HK-2 (cell line): ENCODE measurements around the gene SEPTIN14.
"Not testable (repeated sequence)": the region's sequence is repeated elsewhere in the genome, so short reads cannot be mapped to it uniquely, and the experiment has no call there.

Source experiments
- DNase-seq: peaks from one replicate; pipeline ENCODE4 v3.0.0-alpha.2; 2018; ENCODE audit not compliant: unreplicated experiment

The SEPTIN14 gene

GRCh38 chr7:55862652-55863051 lies at the start of gene SEPTIN14:
Gene SEPTIN14, minus strand, starts transcription at chr7:55862752. Its CDS starts 756 bp downstream, at chr7:55861996.
- DNase-seq = not testable (repeated sequence)

GRCh38 chr7:55903985-55904759 lies 41.6 kb upstream of the SEPTIN14 start:
- DNase-seq = no peak

- not testable (repeated sequence) for DNase-seq
Measured at GRCh38 chr7:55901059-55901458, 38.5 kb upstream of the SEPTIN14 start.

DNA sequence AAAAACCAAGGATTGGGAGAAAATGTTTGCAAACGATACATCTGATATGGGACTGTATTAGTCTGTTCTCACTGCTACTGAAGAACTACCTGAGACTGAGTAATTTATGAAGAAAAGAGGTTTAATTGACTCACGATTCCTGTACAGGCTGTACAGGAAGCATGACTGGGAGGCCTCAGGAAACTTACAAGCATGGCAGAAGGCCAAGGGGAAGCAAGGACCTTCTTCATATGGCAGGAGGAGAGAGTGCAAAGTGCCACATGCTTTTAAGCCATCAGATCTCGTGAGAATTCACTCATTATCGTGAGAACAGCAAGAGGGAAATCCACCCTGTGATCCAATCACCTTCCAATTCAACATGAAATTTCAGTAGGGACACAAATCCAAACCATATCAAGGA lies 35.7 kb upstream of the SEPTIN14 start:
- no peak for DNase-seq

GRCh38 chr7:55895021-55895420 lies 32.5 kb upstream of the SEPTIN14 start:
- DNase-seq = no peak

GRCh38 chr7:55893940-55894339 lies 31.4 kb upstream of the SEPTIN14 start:
- no peak for DNase-seq

- not testable (repeated sequence) for DNase-seq
Measured at GRCh38 chr7:55888378-55888777, 25.8 kb upstream of the SEPTIN14 start.

- DNase-seq = no peak
Measured at GRCh38 chr7:55887821-55888247, 25.3 kb upstream of the SEPTIN14 start.

DNA sequence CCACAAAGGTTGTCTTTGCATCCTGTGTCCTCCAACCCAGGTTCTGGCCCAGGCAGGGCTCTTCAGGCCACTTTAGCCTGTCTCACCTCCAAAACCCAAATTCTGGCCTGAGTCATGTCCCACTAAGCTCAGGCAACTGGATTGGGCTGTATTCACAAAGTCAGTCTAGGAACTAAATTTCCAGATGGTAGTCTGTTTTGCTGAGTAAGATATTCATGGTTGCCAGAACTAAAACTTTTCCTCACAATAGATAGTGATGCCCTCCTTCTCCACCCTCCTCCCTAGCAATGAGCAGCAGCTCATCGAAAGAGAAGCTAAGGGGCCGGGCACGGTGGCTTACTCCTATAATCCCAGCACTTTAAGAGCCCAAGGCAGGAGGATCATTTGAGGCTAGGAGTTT lies 21.8 kb upstream of the SEPTIN14 start:
- no peak for DNase-seq

DNA sequence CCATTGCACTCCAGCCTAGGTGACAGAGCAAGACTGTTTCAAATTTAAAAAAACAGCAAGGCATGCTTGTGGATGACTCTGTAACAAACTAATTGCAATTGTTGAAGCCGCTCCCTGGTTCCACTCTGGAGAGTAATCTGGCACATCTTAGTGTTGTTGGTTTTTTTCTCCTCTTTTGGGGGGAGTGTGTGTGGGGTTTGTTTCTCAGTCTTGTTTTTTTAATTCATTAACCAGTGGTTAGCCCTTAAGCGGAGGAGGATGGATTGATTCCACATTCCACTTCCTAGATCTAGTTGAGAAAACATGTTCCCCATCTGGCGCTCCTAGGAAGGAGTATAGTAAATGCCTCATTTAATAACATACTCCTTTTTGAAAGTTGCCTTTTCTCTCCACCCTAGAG lies 16.1 kb upstream of the SEPTIN14 start:
- no peak for DNase-seq

- no peak for DNase-seq
Measured at GRCh38 chr7:55877308-55877707, 14.8 kb upstream of the SEPTIN14 start.

GRCh38 chr7:55873765-55874164 lies 11.2 kb upstream of the SEPTIN14 start:
- DNase-seq = no peak

DNA sequence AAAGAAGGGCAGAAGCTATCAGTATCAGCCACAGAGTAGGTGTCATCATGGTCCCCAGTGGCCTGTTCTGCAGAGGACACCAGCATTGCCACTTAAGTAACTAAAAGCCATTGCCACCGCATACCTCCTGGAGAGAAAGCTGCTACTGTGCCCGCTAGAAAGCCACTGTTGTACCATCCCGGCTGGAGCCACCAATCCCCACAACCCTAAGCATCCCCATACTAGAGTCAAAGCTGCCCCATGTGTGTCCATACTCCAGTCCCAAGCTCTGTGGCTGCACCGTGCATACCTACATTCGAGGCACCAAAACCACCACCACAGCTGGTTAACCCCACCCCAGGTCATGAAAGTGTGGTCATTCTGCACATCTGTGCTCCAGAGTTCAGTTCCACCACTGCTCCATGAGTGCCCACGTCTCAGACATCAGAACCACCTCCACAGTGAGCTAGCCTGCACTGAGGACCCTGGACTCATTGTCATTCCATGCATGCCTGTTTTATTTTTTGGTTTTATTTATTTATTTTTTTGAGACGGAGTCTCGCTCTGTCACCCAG lies 9.5 kb upstream of the SEPTIN14 start:
- no peak for DNase-seq

DNA sequence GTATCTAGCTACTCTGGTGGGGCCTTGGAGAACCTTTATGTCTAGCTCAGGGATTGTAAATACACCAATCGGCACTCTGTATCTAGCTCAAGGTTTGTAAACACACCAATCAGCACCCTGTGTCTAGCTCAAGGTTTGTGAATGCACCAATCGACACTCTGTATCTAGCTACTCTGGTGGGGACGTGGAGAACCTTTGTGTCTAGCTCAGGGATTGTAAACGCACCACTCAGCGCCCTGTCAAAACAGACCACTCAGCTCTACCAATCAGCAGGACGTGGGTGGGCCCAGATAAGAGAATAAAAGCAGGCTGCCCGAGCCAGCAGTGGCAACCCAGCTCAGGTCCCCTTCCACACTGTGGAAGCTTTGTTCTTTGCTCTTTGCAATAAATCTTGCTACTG lies 6.4 kb upstream of the SEPTIN14 start:
- not testable (repeated sequence) for DNase-seq

DNA sequence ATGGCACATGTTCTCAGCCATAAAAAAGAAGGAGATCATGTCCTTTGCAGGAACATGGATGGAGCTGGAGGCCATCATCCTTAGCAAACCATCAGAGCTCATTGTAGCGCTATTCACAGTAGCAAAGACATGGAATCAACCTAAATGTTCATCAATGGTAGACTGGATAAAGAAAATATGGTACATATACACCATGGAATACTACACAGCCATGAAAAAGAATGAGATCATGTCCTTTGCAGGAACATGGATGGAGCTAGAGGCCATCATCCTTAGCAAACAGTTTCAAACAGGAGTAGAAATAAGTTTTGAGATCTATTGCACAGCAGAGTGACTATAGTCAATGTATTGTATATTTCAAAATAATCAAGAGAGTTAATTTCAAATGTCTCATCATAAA lies 17.4 kb downstream of the SEPTIN14 start:
- not testable (repeated sequence) for DNase-seq

GRCh38 chr7:55838595-55838994 lies 24.0 kb downstream of the SEPTIN14 start:
- DNase-seq = no peak

DNA sequence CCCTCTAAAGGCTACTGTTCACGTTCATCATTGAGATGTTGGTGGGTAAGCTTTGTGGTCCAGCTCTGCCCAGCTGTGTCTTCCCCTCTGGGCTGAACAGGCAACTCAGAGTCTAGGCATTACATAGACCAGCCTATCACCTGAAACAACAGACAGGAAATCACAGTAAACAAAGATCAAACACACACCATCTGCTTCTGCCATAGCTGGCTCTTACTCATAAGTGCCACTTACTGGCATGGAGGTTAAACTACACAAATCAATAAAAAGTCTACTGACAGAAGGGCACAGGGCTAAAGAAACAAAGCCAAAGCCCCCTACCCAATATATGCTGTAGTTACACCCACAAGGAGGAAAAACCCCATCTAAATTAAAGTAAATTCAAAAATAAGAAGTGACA lies 35.0 kb downstream of the SEPTIN14 start:
- DNase-seq = no peak

GRCh38 chr7:55818686-55819085 lies 43.9 kb downstream of the SEPTIN14 start:
- DNase-seq = no peak

- not testable (repeated sequence) for DNase-seq
Measured at GRCh38 chr7:55797260-55797659, 65.3 kb downstream of the SEPTIN14 start.

- peak; percentile 3 for DNase-seq
Measured at GRCh38 chr7:55794527-55794926, 68.0 kb downstream of the SEPTIN14 start.

GRCh38 chr7:55792048-55792447 lies 70.5 kb downstream of the SEPTIN14 start:
- DNase-seq = no peak

DNA sequence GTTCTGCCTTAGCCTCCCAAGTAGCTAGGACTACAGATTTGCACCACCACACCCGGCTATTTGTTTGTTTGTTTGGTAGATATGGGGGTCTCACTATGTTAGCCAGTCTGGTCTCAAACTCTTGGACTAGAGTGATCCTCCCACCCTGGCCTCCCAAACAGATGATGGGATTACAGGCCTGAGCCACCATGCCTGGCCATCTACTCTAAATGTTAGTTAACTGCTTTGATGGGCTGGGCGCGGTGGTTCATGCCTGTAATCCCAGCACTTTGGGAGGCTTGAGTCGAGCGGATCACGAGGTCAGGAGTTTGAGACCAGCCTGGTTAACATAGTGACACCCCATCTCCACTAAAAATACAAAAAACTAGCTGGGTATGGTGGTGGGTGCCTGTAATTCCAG lies 74.8 kb downstream of the SEPTIN14 start:
- no peak for DNase-seq

DNA sequence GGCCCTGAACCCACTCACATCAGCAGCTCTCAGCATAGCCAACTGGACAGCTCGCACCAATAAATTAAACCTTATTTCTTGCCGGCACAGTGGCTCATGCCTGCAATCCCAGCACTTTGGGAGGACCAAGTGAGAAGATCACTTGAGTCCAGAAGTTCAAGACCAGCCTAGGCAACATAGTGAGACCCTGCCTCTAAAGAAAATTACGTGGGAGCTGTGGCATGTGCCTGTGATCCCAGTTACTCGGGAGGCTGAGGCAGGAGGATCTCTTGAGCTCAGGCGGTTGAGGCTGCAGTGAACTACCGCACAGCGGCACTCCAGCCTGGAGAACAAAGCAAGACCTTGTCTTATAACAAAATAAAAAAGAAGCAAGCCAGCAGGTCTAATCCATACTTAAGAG lies 75.7 kb downstream of the SEPTIN14 start:
- DNase-seq = no peak

DNA sequence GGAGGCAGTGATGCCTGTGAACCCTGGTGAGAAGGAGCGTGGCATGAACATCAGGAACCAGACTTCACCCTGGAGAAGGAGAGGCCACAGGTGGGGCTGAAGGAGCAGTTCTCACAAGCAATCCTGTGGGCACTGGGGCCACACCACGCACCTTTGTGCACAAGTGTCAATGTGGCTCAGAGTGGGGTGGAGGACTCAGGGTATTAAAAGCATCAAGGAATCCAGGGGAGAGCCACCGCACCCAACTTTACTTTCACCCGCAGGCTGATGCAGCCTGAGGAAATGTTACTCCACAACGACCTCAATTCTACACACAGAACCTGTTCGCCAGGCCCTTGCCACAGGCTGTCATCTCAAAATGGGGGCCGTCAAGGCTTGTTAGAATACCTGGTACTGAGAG lies 77.1 kb downstream of the SEPTIN14 start:
- DNase-seq = not testable (repeated sequence)
